HG02763 (cell line): ENCODE measurements around the gene ZNF142.
"Not testable (repeated sequence)": the region's sequence is repeated elsewhere in the genome, so short reads cannot be mapped to it uniquely, and the experiment has no call there.

Source experiments
- ATAC-seq: cut with Tn5 transposase; IDR thresholded peaks from one replicate; pipeline ENCODE4 v1.9.1; 2021; ENCODE audit warnings: mild to moderate bottlenecking, moderate library complexity; ENCODE audit not compliant: unreplicated experiment

Gene ZNF142, protein sequence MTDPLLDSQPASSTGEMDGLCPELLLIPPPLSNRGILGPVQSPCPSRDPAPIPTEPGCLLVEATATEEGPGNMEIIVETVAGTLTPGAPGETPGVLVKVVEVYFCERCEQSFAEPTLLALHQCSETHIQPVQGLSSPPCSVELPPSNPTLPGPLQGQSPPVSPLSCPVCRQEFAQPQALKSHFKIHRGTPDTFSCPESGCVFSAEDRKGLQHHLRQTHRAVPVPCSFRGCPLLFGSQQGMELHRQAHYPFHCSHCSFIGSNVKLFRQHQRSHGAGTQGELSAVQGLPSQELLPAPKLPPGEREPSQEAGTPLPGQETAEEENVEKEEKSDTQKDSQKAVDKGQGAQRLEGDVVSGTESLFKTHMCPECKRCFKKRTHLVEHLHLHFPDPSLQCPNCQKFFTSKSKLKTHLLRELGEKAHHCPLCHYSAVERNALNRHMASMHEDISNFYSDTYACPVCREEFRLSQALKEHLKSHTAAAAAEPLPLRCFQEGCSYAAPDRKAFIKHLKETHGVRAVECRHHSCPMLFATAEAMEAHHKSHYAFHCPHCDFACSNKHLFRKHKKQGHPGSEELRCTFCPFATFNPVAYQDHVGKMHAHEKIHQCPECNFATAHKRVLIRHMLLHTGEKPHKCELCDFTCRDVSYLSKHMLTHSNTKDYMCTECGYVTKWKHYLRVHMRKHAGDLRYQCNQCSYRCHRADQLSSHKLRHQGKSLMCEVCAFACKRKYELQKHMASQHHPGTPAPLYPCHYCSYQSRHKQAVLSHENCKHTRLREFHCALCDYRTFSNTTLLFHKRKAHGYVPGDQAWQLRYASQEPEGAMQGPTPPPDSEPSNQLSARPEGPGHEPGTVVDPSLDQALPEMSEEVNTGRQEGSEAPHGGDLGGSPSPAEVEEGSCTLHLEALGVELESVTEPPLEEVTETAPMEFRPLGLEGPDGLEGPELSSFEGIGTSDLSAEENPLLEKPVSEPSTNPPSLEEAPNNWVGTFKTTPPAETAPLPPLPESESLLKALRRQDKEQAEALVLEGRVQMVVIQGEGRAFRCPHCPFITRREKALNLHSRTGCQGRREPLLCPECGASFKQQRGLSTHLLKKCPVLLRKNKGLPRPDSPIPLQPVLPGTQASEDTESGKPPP (N-terminal part only)

DNA sequence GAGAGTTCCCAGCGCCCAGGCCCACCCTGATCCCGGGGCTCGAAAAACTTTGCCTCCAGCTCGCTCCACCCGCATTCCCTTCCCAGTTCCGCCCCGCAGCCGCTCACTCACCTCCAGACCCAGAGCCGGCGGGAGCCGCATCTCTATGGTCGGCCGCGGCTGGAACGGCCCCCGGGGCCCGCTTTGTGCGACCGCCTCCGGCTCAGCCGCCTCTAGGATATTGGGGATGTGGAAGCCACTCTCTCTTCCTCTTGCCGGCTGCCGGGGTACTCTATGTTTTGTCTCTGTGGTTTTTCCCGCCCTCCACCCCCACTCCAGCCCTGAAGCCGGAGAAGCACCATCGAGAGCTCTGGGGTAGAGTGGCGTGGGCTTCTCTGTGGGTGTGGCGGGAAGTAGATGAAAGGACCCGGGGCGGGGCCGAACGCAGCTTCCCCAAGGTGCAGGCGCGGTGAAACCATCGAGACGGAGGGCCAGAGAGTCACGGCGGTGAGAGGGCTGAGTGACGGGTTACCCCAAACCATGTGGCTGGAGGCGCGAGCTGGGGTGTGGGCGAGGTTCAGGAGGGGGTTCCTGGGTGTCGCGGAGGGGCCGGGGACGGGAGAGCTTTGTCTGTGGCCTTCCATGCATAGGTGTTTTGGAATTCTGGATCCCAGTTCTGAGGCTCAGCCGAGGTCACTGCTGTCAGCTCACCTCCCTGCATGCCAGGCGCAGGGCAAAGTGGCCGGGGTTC is at the start of gene ZNF142, which contains the start of gene BCS1L:
Gene ZNF142 (minus strand): TSS at position 366 of the 730 bp plus-strand sequence. CDS start 3,194 bp downstream, outside the sequence.
Gene BCS1L (plus strand): TSS at position 426 of the 730 bp plus-strand sequence. CDS start 1,305 bp downstream, outside the sequence.
- ATAC-seq: peak; percentile 95

DNA sequence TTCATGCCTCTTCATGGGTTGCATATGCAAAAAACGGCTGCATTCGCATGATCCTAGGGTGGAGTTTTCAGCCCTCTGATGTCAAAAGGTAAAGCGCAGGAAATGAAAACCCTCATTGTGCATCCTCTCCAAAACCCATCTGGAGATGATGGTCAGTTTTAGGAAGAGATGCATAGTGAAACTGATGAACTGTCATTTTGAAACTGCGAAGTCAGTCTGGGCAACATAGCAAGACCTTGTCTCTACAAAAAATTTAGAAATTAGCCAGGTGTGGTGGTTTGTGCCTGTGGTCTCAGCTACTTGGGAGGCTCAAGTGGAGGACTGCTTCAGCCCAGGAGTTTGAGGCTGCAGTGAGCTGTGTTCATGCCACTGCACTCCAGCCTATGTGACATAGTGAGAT is 48.7 kb upstream of the ZNF142 start:
- ATAC-seq: peak; percentile 34

DNA sequence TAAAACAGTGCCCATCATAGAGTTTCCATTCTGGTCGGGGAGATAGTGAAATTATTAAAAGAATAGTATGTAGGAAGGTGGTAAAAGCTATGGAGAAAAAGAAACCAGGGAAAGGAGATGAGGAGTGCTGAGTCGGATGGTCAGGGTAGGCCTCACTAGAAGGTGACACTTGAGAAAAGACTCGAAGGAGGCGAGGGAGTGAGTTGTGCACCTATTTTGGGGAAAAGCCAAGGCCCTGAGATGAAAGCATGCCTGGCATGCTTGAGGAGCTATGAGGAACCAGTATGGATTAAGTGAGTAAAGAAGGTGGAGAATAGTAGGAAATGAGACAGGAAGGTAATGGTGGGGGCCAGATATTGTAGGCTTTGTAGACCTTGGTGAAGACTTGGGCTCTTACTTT is 43.9 kb upstream of the ZNF142 start:
- no peak for ATAC-seq

DNA sequence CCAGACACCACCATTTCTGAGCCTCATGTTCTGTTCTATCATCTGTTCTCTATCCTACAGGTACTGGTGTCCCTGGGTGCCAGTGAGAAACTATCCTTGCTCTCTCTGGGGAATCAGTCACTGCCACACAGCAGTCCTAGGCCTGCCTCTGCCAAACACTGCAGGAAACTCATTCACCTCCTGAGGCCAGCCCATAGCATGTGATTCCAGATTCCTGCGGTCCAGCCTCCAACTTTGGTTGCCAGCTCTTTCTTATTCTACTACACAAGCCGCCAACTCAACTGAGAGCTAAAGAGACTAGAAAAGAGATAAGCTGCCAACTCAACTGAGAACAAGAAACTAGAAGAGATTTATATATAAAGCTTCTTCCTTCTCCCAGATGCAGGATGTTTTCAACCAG is 42.4 kb upstream of the ZNF142 start:
- ATAC-seq: no peak

DNA sequence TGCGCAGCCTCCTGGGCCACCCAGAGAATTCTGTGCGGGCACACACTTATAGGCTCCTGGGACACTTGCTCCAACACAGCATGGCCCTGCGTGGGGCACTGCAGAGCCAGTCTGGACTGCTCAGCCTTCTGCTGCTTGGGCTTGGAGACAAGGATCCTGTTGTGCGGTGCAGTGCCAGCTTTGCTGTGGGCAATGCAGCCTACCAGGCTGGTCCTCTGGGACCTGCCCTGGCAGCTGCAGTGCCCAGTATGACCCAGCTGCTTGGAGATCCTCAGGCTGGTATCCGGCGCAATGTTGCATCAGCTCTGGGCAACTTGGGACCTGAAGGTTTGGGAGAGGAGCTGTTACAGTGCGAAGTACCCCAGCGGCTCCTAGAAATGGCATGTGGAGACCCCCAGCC is 39.5 kb upstream of the ZNF142 start:
- no peak for ATAC-seq

DNA sequence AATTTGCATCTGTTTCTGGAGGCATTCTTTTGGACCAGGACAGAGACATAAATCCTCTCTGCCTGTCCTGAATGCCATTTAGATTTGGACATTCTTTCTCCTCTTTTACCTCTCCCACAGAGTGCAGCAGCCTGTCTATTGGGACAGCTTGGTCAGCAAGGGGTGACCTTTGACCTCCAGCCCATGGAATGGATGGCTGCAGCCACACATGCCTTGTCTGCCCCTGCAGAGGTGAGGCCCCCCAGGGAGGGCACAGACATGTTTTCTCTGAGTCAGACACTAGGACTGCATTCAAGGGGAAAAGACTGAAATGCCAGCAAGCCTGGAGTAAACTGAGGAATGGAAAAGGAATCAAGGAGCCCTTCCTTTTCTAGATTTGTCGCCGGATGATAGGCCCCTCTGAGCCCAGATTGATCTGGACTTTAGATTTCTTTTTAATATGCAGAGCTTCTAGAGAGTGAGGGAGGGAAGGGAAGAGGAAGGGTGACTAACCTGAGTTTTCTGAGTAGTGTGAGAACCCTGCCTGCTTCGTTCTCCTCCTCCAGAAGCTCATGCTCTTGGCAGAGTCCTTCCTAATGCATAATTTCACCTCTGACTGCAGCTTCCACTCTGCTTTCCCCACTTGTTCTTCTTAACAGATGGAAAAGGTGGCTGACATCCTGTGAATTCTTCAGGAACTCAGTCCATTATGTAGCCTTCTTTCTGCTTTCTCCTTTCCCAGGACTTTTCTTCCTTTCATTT is 35.2 kb upstream of the ZNF142 start:
- ATAC-seq: no peak

DNA sequence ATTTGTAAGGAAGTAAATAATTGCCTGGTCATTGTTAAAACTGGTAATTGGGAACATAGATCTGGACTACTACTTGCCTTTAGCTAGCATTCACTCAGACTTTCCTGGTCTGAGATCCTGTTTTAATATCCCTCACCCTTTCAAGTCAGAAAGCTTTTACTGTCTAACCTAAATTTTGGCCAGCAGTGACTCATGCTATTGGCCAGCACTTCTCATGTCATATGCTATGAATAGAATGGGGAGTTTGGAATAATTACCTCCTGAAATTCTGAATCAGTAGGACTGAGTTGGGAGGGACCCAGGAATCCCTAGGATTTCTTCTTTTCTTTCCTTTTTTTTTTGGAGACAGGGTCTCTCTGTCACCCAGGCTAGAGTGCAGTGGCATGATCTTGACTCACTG is 31.8 kb upstream of the ZNF142 start:
- no peak for ATAC-seq

DNA sequence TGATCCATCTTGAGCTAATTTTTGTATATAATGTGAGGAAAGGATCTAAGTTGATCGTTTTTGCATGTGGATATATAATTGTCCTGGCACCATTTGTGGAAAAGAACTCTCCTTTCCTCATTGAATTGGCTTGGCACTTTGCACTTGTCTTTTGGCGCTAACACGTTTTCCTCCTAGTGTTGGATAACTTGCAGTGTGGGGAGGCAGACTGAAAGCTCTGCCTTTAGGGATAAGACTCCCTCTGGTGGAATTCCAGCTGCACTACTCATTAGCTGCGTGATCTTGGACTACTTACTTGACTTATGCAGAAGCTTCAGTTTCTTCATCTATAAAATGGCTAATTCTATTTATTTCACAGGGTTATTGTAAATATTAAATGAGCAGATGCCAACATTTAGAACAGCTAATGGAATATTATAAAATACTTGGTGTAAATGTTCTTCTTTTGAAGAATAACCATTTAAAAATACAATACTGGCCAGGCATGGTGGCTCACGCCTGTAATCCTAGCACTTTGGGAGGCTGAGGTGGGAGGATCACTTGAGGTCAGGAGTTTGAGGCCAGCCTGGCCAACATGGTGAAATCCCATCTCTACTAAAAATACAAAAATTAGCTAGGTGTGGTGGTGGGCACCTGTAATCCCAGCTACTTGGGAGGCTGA is 28.1 kb upstream of the ZNF142 start:
- not testable (repeated sequence) for ATAC-seq

DNA sequence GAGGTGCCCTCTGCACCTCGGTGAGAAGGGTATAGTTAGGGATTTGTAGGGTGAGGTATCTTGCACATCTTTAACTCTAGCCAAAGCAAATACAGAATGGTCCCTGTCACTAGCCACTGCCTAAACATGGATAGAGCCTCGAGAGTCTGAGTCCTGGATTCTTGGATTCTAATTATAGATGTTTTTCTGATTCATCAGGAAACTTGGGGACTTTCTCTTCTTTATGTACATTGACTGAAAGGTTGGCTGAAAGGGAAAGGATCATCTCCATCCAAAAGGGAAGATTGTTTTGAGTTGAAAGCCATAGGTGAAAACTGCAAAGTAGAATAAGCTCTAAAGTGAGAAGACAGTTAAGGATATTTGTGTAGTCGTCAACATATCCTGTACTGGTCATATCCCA is 20.6 kb upstream of the ZNF142 start:
- ATAC-seq: no peak

DNA sequence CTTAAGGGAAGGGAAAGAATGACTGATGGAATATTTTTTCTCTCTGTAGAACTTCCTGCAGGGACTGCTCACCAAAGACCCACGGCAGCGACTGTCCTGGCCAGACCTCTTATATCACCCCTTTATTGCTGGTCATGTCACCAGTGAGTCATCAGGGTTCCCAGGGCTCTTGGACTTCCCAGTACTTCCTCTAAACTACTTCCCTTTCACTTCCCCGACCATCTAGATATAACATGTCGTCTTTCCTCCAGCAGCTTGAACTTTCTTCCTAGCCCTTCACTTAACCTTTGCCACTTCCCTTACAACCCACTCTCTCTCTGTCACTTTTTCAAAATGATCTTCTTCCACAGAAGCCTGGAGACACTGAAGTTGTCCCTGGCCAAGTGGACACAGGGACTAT is 19.7 kb upstream of the ZNF142 start:
- ATAC-seq: no peak

DNA sequence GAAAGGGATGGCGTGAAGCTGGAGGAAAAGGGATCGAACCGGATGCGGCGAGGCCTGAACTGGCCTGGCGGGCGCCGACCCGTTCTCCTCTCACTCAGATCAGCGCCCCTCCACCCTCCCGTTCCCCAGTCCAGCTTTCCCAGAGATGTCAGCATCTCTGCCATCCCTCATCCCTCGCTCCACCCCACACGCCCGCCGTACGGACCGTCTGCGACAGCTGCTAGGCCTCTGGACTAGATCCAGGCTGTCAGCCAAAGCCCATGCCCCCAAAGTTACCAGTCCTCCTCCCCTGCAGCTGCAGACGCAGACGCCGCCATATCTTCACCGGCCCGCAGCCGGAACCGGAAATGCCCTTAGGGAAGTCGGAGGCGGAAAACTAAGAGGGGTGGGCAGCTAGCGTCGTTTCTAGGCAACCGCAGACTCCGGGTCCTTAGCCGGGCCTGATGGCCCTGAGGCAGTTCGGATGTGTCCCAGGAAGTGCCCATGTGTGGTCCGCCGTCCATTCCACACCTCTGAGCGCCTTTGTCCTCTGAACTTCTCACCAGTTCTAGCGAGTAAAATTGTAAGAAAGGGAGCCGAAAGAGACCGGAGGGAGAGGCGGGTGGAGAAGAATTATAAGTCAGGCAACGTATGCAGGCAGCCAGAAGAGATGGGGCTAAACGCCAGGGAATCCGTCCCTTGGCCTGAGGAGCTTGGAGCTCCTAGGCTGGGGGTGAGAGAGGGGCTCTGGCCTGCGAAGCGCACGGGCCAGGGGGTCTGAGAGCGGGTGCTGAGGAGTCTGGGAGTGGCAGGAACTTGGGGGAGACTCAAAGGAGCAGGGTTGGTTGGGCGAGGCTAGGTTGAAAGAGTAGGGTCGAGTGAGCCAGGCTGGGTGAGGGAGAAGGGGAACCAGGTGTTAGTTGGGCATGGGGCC is 12.5 kb upstream of the ZNF142 start, which contains the start of the genes RNF25 and STK36:
Gene RNF25 (minus strand): TSS at position 349 of the 913 bp plus-strand sequence. CDS start 32 bp downstream, at position 317.
Gene STK36 (plus strand): TSS at position 433 of the 913 bp plus-strand sequence. CDS start 744 bp downstream, outside the sequence.
- peak; percentile 98 for ATAC-seq

DNA sequence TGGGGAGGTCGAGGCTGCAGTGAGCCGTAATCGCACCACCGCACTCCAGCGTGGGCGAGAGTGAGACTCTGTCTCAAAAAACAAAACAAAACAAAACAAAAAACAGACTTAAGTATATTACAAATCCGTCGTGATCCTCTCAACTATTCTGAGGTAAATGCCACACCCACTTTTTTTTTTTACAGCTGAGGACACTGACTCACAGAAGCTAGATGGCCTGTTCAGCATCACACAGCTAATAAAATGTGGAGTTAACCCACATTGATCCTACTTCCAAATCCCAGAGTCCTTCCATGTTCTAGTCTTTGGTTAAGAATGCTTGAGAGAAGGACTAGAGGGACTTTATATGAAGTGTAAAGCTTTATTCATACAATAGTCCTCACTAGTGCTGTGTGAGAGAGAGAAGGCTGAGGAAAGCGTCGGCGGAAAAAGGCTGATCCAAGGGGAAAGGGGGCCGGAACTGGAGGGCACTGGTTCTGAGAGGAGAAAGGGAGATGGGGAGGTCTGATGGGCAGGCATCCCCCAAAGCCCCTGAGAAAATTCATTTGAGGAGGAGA is 11.8 kb upstream of the ZNF142 start:
- ATAC-seq: no peak

DNA sequence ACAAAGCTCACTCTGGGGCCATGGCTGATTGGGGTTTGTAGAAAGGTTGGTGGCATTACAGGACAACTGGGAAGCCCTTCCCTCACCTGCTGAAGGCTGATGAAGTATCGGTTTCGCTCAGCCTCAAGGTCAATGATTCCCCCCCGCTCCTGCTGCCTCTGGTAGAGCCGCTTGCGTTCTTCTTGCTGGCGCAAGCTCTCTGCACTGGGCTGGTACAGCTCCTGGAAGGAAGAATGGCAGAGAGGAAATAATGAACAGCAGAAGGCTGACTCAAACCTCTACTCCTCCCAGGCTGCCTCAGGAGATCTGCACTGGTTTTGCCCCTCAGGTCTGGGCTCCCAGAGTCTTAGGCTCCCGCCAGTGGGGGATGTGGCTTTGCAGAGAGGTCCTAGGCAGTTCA is 5.2 kb upstream of the ZNF142 start:
- ATAC-seq: no peak

DNA sequence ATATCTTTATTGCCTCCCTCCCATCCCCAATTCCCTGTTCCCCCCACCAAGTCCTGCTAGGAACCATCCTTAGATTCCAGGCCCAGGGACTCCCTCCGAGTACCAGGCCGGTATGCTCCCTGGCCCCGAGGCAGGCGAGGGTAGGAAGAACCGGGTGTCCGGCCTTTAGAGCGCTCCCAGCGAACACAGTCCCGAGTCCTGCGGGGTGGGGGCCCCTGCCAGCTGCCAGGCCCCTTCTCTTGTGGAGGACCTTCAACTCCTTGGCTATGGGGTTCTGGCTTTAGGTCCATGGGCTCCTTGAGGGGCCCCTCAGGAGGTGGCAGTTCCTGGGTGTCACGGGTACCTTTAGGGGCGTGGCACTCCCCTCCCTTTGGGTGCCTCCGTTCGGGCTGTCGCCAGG is 4.5 kb upstream of the ZNF142 start:
- ATAC-seq: no peak

DNA sequence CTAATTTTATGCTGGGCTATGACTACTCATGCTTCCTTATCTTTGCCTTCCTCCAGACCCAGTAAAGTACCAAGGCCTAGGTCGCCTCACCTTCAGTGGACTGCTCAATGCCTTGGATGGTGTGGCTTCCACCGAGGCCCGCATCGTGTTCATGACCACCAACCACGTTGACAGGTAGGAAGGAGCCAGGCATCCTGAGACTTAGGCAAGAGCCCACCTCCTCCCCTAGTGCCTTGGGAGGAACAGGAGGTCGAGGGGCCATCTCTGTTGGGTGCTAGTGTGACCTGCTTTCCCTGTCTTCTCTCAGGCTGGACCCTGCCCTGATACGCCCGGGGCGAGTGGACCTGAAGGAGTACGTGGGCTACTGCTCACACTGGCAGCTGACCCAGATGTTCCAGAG is 3.4 kb upstream of the ZNF142 start:
- no peak for ATAC-seq

DNA sequence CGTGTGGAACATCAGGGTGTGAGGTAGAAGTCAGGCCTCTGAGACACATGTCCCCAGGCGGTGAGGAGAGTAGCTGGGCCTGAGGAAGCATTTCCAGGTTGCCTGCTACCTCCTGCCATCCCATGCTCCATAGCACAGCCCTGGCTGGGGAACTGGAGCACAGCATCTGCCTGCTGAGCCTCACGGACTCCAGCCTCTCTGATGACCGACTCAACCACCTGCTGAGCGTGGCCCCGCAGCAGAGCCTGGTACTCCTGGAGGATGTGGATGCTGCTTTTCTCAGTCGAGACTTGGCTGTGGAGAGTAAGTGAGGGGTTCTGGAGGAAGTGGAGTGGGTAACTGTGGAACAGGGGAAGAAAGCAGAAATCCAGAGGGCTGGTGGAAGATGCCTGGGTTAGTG is 3.0 kb upstream of the ZNF142 start:
- no peak for ATAC-seq

DNA sequence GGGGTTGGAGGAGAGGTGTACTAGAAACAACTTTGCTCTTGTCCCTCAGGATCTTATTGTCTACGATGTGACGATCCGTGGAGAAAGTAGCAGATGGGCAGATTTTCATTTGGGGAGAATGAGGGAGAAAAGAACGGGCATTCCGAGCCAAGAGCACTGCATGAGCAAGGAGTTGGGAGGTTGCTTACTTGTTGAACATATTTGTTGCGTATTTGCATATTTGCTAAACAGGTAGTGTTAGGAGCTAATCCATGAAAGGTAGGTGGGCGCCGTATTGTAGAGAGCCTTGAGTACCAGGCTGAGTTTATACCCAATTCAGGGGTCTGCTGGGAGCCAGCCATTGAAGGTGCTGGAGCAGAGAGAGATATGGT is 550 bp upstream of the ZNF142 start:
- ATAC-seq: no peak
